OCI-LY7 (cell line): ENCODE data around the gene RTN4.

Source experiments
- EZH2phosphoT487 ChIP-seq: fragments of 200-600 bp; sonication (generic); IDR thresholded peaks from 2 replicates; pipeline ENCODE4 v1.6.1; 2018; ENCODE audit warnings: low read depth, borderline replicate concordance, mild to moderate bottlenecking, mixed run types, antibody characterized with exemption, low read length, moderate library complexity, mixed read lengths
- TF ChIP-seq, protein P1 (sequence below): fragments of 200-600 bp; sonication (generic); conservative IDR thresholded peaks from 2 replicates; pipeline ENCODE4 v1.5.1; 2014; ENCODE audit warnings: mild to moderate bottlenecking, antibody characterized with exemption, low read length, moderate library complexity, mixed read lengths

DNA sequence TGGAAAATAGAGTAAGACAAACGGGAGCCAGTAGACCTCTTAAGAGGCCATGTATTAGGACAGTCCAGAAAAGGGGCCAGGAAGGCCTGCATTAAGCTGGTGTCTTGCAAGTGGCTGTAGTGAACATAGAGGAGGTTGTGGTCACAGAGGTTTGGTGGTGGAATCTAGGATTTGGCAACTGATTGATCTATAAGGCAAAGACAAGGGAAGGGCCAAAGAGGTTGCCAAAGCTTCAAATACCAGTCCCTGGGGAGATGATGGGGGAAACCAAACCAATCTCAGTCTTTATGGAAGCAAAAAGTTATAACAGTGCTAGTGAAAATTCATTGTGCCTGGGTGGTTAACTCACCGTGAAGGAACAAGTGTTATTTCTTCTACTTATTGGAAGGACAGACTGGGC, 28.7 kb upstream of the RTN4 start:
- TF ChIP-seq, protein P1, sequence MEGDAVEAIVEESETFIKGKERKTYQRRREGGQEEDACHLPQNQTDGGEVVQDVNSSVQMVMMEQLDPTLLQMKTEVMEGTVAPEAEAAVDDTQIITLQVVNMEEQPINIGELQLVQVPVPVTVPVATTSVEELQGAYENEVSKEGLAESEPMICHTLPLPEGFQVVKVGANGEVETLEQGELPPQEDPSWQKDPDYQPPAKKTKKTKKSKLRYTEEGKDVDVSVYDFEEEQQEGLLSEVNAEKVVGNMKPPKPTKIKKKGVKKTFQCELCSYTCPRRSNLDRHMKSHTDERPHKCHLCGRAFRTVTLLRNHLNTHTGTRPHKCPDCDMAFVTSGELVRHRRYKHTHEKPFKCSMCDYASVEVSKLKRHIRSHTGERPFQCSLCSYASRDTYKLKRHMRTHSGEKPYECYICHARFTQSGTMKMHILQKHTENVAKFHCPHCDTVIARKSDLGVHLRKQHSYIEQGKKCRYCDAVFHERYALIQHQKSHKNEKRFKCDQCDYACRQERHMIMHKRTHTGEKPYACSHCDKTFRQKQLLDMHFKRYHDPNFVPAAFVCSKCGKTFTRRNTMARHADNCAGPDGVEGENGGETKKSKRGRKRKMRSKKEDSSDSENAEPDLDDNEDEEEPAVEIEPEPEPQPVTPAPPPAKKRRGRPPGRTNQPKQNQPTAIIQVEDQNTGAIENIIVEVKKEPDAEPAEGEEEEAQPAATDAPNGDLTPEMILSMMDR = no peak
- no peak for TF ChIP-seq EZH2phosphoT487
